ENCODE data around the gene IL23R.

The IL23R gene

DNA sequence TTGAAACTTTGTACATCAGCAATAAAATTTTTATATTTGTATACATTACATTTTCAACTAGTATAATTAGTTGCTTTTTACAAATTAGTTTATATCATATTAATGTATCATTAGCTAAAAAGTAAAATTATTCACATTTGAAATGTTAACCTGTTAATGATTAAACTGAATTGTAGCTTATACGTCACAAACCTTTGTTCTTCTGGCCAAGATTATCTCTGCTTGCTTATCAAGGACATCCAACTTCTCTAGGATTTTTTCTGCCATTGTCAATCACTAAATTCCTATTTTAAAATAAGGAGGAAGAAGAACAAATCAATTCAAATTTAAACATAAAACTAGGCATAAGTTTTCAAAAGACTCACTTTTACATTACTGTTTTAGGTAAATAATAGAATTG lies 39.3 kb upstream of the IL23R start:
- no peak overlapping the region for H3K4me3 ChIP-seq (replicated peaks; ENCODE audit: low read depth, low read length)
- TF ChIP-seq, protein P1, sequence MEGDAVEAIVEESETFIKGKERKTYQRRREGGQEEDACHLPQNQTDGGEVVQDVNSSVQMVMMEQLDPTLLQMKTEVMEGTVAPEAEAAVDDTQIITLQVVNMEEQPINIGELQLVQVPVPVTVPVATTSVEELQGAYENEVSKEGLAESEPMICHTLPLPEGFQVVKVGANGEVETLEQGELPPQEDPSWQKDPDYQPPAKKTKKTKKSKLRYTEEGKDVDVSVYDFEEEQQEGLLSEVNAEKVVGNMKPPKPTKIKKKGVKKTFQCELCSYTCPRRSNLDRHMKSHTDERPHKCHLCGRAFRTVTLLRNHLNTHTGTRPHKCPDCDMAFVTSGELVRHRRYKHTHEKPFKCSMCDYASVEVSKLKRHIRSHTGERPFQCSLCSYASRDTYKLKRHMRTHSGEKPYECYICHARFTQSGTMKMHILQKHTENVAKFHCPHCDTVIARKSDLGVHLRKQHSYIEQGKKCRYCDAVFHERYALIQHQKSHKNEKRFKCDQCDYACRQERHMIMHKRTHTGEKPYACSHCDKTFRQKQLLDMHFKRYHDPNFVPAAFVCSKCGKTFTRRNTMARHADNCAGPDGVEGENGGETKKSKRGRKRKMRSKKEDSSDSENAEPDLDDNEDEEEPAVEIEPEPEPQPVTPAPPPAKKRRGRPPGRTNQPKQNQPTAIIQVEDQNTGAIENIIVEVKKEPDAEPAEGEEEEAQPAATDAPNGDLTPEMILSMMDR (IDR thresholded peaks at IDR 0.05; ENCODE audit: low read length, missing control alignments): no peak
- DNase-seq (ENCODE audit: low read depth): no peak

DNA sequence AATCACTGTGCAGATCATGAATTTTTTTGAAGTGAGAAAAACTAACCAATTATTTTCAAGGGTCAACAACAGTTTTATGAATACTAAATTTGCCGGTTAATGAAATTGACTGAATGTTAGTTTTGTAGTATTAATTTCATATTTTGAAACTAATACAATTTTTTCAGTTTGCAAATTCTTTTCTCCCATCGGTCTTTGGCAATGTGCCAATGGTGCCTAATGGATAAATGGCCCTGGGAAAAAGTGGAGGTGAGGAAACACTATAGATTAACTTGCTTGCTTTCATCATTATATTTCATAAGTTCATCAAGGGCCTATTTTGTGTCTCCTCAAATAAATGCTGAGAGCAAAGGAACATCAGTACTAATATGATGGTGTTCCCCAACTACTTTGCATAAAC lies 35.6 kb upstream of the IL23R start:
- TF ChIP-seq, protein P1 (IDR thresholded peaks at IDR 0.05; ENCODE audit: low read length, missing control alignments): no peak
- no peak overlapping the region for H3K4me3 ChIP-seq (replicated peaks; ENCODE audit: low read depth, low read length)
- DNase-seq (ENCODE audit: low read depth): no peak

DNA sequence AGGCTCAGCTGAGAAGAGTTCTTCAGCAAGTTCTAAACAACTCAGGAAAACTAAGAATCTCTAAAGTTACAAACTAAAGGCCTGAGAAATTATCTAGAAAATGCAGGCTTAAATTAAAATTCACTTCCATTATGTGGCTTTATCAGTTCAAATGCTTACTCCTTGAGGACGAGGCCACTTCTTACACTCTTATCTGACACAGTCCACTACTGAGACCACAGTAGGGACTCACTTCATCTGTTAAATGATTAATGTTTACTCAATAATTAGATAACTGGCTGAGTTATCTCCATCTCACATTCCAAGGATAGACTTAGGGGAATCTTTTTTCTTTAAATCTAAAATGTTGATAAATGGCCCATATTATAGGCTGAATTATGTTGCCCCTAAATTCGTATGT lies 33.1 kb upstream of the IL23R start:
- TF ChIP-seq, protein P1 (IDR thresholded peaks at IDR 0.05; ENCODE audit: low read length, missing control alignments): no peak
- DNase-seq (ENCODE audit: low read depth): no peak
- no peak overlapping the region for H3K4me3 ChIP-seq (replicated peaks; ENCODE audit: low read depth, low read length)

DNA sequence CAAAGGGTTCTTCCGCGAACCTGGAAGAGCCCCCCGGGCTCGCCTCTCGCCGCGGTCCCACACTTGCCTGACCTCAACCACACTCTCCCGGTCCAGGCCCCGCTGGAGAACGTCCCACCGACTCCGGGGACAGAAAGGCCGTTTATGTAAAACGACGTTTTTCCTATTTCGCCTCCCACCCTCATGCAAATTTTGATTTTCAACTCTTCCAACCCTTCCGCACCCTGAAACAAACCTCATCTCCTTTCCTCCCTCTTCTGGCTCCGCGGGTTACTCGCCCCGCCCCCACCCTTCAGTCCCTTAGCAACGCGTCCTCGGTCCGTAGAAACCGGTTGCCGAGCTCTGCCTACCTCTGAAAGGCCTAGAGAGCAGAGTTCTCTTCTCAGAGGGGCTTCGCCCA lies 31.6 kb upstream of the IL23R start, which contains the start of gene C1orf141:
TSS of gene C1orf141 (minus strand) at position 276 of the 400 bp plus-strand sequence. CDS start 7,730 bp downstream, outside the sequence.
- DNase-seq (ENCODE audit: low read depth): peak; percentile 47
- H3K4me3 ChIP-seq (replicated peaks; ENCODE audit: low read depth, low read length): peak within 1 kb of the TSS; percentile 45
- TF ChIP-seq, protein P1 (IDR thresholded peaks at IDR 0.05; ENCODE audit: low read length, missing control alignments): no peak

DNA sequence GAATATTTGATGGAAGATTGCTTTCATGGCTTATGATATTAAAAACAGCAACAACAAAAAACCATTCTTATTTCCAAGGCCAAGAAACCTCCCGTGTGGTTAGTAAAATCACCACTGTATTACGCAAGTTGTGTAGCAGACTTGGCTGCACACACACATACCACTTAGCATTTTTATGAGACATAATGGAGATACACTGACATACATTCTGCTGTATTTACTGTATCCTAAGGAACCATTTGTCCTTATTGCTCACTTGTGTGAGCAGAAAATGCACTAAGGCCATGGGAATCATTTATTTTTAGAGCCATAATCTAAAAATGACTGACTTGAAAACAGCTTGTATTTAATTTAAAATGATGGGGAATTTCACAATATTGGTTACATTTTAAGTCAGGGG lies 30.9 kb upstream of the IL23R start:
- H3K4me3 ChIP-seq (replicated peaks; ENCODE audit: low read depth, low read length): peak overlapping the region; percentile 45
- TF ChIP-seq, protein P1 (IDR thresholded peaks at IDR 0.05; ENCODE audit: low read length, missing control alignments): no peak
- DNase-seq (ENCODE audit: low read depth): peak; percentile 95

DNA sequence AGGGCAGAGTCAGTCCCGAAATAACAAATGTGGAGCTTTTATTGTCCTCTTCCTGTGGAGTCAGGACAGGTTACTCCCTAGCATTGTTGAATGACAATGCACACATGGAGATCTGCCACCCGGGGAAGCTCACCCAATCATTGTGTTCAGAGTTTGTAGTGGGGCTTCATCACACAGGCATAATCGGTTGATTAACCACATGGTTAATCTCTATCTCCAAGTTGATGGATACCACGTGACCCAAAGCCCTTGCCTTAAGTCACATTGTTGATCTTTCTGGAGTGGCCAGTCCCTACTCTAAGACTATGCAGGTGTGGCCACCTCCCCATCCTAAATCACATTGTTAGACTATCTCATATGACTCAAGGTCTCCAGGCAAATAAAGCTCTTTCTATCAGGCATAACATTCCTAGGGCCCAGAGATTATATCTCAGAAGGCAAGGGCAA lies 28.9 kb upstream of the IL23R start:
- DNase-seq (ENCODE audit: low read depth): no peak
- TF ChIP-seq, protein P1 (IDR thresholded peaks at IDR 0.05; ENCODE audit: low read length, missing control alignments): no peak
- no peak overlapping the region for H3K4me3 ChIP-seq (replicated peaks; ENCODE audit: low read depth, low read length)

DNA sequence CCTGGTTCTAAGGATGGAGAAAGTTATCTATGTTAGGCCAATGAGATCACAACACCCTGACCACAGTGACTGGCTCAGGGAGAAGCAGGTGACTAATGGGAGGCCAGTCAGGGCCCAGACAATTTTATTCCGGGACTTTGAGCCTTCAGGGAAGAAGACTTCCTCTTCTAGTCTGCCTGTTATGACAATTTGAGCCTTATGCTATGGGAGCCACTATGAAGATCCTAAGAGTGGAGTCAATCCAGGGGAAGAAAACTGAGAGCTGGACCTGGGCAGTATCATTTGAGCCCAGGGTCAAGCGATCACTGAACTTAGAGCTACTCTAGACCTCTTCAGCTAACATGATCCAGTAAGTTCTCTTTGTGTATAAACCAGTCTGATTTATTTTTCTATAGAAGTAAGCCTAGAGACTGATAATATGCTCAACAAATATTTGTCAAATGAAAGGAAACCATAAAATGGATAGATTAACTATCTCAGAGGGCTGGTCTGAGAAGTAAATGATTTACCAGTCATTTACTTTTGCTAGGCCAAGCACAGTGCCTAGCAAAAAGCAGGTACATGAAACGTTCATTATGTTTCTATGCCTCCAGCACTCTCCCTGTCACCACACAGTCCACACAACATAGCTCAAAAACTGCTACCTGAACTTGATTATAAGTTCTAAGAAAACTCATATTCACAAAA lies 27.3 kb upstream of the IL23R start:
- DNase-seq (ENCODE audit: low read depth): no peak
- TF ChIP-seq, protein P1 (IDR thresholded peaks at IDR 0.05; ENCODE audit: low read length, missing control alignments): no peak
- no peak overlapping the region for H3K4me3 ChIP-seq (replicated peaks; ENCODE audit: low read depth, low read length)

Measured in fibroblast of pulmonary artery (primary cell).